ENCODE results near the gene ERV3-1.
"Not testable (repeated sequence)": the region's sequence is repeated elsewhere in the genome, so short reads cannot be mapped to it uniquely, and the experiment has no call there.

Gene ERV3-1

DNA sequence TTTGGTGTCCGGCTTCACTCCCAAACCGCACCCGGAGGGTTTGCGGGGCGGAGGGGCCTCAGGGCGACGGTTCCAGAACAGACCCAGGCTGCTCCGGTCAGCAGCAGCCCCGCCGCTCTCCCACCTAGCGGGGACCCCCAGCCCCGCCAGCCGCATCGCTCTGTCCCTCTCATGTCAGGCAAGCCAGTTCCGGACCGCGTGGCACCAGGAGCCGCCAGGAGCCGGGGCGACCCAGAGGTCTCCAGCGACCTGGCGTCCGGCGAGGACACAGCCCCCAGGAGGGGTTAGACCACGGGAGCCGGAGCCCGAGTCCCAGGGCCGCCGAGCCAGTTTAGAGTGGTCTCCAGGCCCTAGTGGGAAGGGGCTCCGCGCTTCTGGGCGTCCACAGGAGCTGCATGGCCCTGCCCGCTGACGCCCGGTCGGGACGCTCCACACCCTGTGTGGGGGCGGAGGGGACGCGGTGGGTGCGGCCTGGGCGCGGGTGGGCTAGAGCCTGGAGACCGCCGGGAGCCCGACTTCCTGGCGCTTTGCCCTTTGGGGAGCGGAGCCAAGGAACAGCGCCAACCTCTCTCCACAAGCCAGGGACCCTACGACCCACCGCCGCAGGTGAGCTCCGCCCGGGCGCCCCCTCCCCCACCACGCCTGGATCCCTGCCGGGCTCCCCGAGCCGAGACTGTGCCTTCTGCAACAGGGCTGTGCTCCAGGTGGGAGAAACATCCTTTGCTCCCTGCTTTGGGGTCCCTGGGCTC lies 59.1 kb downstream of the ERV3-1 start:
- DNase-seq (ENCODE audit: insufficient read length, low spot score) = no peak
- no peak for TF ChIP-seq TAF1 (IDR thresholded peaks at IDR 0.05; ENCODE audit: low read depth, low read length)
- no peak for TF ChIP-seq POU2F2 (IDR thresholded peaks at IDR 0.05; ENCODE audit: low read depth, low read length)
- TF ChIP-seq PAX5 (IDR thresholded peaks at IDR 0.05; ENCODE audit: insufficient read depth, low read length, severe bottlenecking) = no peak
- no peak for TF ChIP-seq SPI1 (IDR thresholded peaks at IDR 0.05; ENCODE audit: low read depth, low read length)
- no peak for TF ChIP-seq POLR2AphosphoS5 (IDR thresholded peaks at IDR 0.05; ENCODE audit: low read depth, low read length)
- TF ChIP-seq POLR2A (IDR thresholded peaks at IDR 0.05; ENCODE audit: low read depth, low read length) = no peak
- no peak for FAIRE-seq

GRCh38 chr7:64946772-64947171 lies 59.7 kb downstream of the ERV3-1 start:
- TF ChIP-seq POU2F2 (IDR thresholded peaks at IDR 0.05; ENCODE audit: low read depth, low read length) (no peak), PAX5 (IDR thresholded peaks at IDR 0.05; ENCODE audit: insufficient read depth, low read length, severe bottlenecking) (no peak), POLR2AphosphoS5 (IDR thresholded peaks at IDR 0.05; ENCODE audit: low read depth, low read length) (no peak), TAF1 (IDR thresholded peaks at IDR 0.05; ENCODE audit: low read depth, low read length) (no peak), SPI1 (IDR thresholded peaks at IDR 0.05; ENCODE audit: low read depth, low read length) (no peak), POLR2A (IDR thresholded peaks at IDR 0.05; ENCODE audit: low read depth, low read length) (no peak)
- DNase-seq (ENCODE audit: insufficient read length, low spot score) (no peak), FAIRE-seq (no peak)

GRCh38 chr7:64945503-64946175 lies 60.8 kb downstream of the ERV3-1 start:
- FAIRE-seq (no peak), DNase-seq (ENCODE audit: insufficient read length, low spot score) (no peak)
- no peak for TF ChIP-seq POU2F2 (IDR thresholded peaks at IDR 0.05; ENCODE audit: low read depth, low read length)
- TF ChIP-seq POLR2AphosphoS5 (IDR thresholded peaks at IDR 0.05; ENCODE audit: low read depth, low read length) = no peak
- TF ChIP-seq POLR2A (IDR thresholded peaks at IDR 0.05; ENCODE audit: low read depth, low read length) = no peak
- TF ChIP-seq SPI1 (IDR thresholded peaks at IDR 0.05; ENCODE audit: low read depth, low read length) = no peak
- no peak for TF ChIP-seq TAF1 (IDR thresholded peaks at IDR 0.05; ENCODE audit: low read depth, low read length)
- TF ChIP-seq PAX5 (IDR thresholded peaks at IDR 0.05; ENCODE audit: insufficient read depth, low read length, severe bottlenecking) = no peak

DNA sequence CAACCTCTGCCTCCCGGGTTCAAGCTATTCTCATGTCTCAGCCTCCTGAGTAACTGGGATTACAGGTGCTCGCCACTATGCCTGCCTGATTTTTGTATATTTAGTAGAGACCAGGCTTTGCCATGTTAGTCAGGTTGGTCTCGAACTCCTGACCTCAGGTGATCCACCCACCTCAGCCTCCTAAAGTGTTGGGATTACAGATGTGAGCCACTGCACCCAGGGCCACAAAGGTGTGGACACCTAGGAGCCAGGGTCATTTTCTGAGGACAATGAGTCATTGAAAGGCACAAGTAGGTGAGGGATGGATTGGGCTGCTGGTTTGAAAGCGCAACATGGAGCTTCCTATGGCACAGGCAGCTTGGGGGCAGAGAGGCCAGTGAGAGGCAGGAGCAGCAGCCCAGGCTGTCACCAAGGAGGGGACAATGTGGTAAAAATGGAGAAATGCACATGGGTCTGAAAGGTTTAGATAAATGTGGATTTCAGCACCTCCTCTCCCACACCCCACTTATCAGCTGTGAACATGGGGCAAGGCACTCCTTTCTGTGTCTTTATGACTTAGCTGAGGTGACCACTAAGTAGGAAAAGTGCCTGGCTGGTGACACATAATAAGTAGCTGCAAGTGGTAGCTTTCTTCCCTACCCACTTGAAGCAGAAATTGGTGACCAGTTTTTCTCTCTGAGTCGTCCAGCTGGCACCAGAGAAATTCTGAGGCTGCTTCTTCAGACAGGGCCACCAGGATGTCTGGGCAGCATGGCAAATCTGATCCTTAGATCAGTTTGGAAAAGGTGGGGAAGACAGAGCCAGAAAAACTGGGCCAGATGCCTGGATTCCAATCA lies 61.6 kb downstream of the ERV3-1 start:
- not testable (repeated sequence) for FAIRE-seq; DNase-seq (ENCODE audit: insufficient read length, low spot score)

Measured in GM12891 (cell line).